HG03196 (cell line): ENCODE results near the gene C12orf56.
"Not testable (repeated sequence)": the region's sequence is repeated elsewhere in the genome, so short reads cannot be mapped to it uniquely, and the experiment has no call there.

Experiments
- ATAC-seq: cut with Tn5 transposase; IDR thresholded peaks from one replicate; pipeline ENCODE4 v1.9.1; 2021; ENCODE audit not compliant: unreplicated experiment

C12orf56 gene

GRCh38 chr12:64240781-64241180 lies 149.8 kb downstream of the C12orf56 start:
- no peak for ATAC-seq

GRCh38 chr12:64237382-64237781 lies 153.2 kb downstream of the C12orf56 start:
- ATAC-seq, result no peak

- ATAC-seq, result no peak
These were observed 154.0 kb downstream of the C12orf56 start for GRCh38 chr12:64236549-64236948.

GRCh38 chr12:64232196-64232595 lies 158.4 kb downstream of the C12orf56 start:
- ATAC-seq, result no peak

- ATAC-seq, result no peak
These were observed 160.8 kb downstream of the C12orf56 start for GRCh38 chr12:64229796-64230195.

GRCh38 chr12:64229240-64229639 lies 161.3 kb downstream of the C12orf56 start:
- no peak for ATAC-seq

GRCh38 chr12:64225626-64226025 lies 164.9 kb downstream of the C12orf56 start:
- ATAC-seq, result no peak

- peak; percentile 97 for ATAC-seq
These were observed 168.4 kb downstream of the C12orf56 start, which contains the start of gene KICS2 for GRCh38 chr12:64222009-64222765. Gene KICS2, minus strand, starts transcription at chr12:64222296. Its CDS starts 59 bp downstream, at chr12:64222237.

GRCh38 chr12:64221651-64222008 lies 168.9 kb downstream of the C12orf56 start:
- peak; percentile 31 for ATAC-seq

- ATAC-seq, result no peak
These were observed 170.5 kb downstream of the C12orf56 start for GRCh38 chr12:64220046-64220445.

GRCh38 chr12:64219145-64219544 lies 171.4 kb downstream of the C12orf56 start:
- ATAC-seq, result no peak

GRCh38 chr12:64218597-64218996 lies 172.0 kb downstream of the C12orf56 start:
- ATAC-seq, result no peak

GRCh38 chr12:64217643-64218042 lies 172.9 kb downstream of the C12orf56 start:
- ATAC-seq, result not testable (repeated sequence)

GRCh38 chr12:64216239-64216638 lies 174.3 kb downstream of the C12orf56 start:
- ATAC-seq, result no peak
